SK-N-MC (cell line): ENCODE data around the gene KLK4.

Source experiments
- EZH2 ChIP-seq: fragments of 200-600 bp; sonication (generic); IDR thresholded peaks from one replicate; pipeline ENCODE4 v1.6.1; 2017; ENCODE audit warnings: antibody characterized with exemption
- FOXP2 ChIP-seq: optimal IDR thresholded peaks from 2 replicates; pipeline ENCODE3; 2011; ENCODE audit warnings: mild to moderate bottlenecking, moderate library complexity; ENCODE audit not compliant: insufficient read depth; ENCODE audit errors: extremely low read length, control extremely low read depth
- POLR2AphosphoS5 ChIP-seq: IDR thresholded peaks from 2 replicates; pipeline ENCODE4 v1.6.1; 2012; ENCODE audit warnings: mild to moderate bottlenecking, low read depth, low read length, borderline replicate concordance

GRCh38 chr19:50933640-50934039 lies 22.4 kb upstream of the KLK4 start:
- TF ChIP-seq EZH2 (no peak), POLR2AphosphoS5 (no peak), FOXP2 (no peak)
